Endothelial cell of umbilical vein (primary cell): ENCODE results near the gene FMN2.

Source experiments
- CTCF ChIP-seq, 2 donors: IDR thresholded peaks; 1 replicate in 1 of 2; 2 replicates in 1 of 2; pipeline ENCODE4 v1.5.1; 2011; ENCODE audit warnings: low read length in 2 of 2, mild to moderate bottlenecking in 2 of 2, moderate library complexity in 2 of 2, control low read depth in 1 of 2, inconsistent platforms in 1 of 2, low read depth in 1 of 2; ENCODE audit not compliant: insufficient read depth in 1 of 2; ENCODE audit errors: extremely low read depth in 1 of 2
- EZH2 ChIP-seq: IDR thresholded peaks from 2 replicates; pipeline ENCODE4 v1.6.1; 2012; ENCODE audit warnings: borderline replicate concordance, low read depth, mild to moderate bottlenecking, moderate library complexity, low read length, inconsistent platforms; ENCODE audit not compliant: severe bottlenecking
- FOS ChIP-seq: IDR thresholded peaks from 2 replicates; pipeline ENCODE4 v1.6.1; 2011; ENCODE audit warnings: mild to moderate bottlenecking, low read length, moderate library complexity, borderline replicate concordance; ENCODE audit not compliant: insufficient read depth
- GATA2 ChIP-seq: IDR thresholded peaks from 2 replicates; pipeline ENCODE4 v1.7.0; 2011; ENCODE audit warnings: low read depth, mild to moderate bottlenecking, moderate library complexity, mixed read lengths, low read length; ENCODE audit not compliant: insufficient read length, insufficient read depth
- MAX ChIP-seq: IDR thresholded peaks from 2 replicates; pipeline ENCODE4 v1.6.1; 2011; ENCODE audit not compliant: insufficient read depth, insufficient read length
- POLR2A ChIP-seq: IDR thresholded peaks from 2 replicates; pipeline ENCODE4 v1.6.1; 2012; ENCODE audit warnings: low read depth, mild to moderate bottlenecking, control low read depth, low read length
- POLR2AphosphoS5 ChIP-seq: IDR thresholded peaks from 2 replicates; pipeline ENCODE4 v1.6.1; 2012; ENCODE audit warnings: low read depth, mild to moderate bottlenecking, control low read depth, low read length, moderate library complexity; ENCODE audit not compliant: insufficient read depth

- TF ChIP-seq CTCF (IDR thresholded peaks at IDR 0.05; ENCODE audit: extremely low read depth in 1 of 2, insufficient read depth in 1 of 2, low read depth in 1 of 2, low read length in 2 of 2) (no peak), EZH2 (no peak), POLR2A (no peak), POLR2AphosphoS5 (no peak), MAX (no peak), GATA2 (no peak), FOS (no peak)
These were observed 61.1 kb downstream of the FMN2 start for GRCh38 chr1:240152611-240153297.
